ENCODE results near the gene PTPRE. TPM values are rescaled to one million over a fixed set of nuclear protein-coding genes. Genes with fewer than 3 reads are reported as not detected.

PTPRE gene
- total RNA-seq, 2 donors from 2014 or later = 11.3 to 23.5 TPM

DNA sequence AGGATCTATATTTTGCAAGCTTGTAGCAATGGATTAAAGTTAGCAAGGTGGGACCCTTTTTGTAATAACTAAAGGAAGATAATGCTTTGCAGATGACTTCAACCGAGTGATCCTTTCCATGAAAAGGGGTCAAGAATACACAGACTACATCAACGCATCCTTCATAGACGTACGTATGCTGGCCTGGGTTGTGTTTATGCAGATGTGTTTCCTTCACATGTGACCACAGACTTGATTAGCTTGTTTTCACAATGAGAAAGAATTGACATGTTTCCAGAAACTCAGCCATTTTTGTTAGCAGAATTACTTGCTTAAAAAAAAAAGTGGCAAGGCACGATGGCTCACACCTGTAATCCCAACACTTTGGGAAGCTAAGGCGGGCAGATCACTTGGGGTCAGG, 165.1 kb downstream of the PTPRE start:
- Histone ChIP-seq H3K27me3 (no peaks in the 10 kb centered on the region), H3K9me3 (no peaks in the 10 kb centered on the region), H3K36me3 (peaks cover 81% of the 10 kb centered on the region), H3K27ac (no peak overlapping the region), H3K4me3 (no peak overlapping the region), H3K4me1 (no peaks in the 10 kb centered on the region)
- no peak for DNase-seq (ENCODE audit: low spot score)
- TF ChIP-seq, protein P1, sequence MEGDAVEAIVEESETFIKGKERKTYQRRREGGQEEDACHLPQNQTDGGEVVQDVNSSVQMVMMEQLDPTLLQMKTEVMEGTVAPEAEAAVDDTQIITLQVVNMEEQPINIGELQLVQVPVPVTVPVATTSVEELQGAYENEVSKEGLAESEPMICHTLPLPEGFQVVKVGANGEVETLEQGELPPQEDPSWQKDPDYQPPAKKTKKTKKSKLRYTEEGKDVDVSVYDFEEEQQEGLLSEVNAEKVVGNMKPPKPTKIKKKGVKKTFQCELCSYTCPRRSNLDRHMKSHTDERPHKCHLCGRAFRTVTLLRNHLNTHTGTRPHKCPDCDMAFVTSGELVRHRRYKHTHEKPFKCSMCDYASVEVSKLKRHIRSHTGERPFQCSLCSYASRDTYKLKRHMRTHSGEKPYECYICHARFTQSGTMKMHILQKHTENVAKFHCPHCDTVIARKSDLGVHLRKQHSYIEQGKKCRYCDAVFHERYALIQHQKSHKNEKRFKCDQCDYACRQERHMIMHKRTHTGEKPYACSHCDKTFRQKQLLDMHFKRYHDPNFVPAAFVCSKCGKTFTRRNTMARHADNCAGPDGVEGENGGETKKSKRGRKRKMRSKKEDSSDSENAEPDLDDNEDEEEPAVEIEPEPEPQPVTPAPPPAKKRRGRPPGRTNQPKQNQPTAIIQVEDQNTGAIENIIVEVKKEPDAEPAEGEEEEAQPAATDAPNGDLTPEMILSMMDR (IDR thresholded peaks at IDR 0.05) = no peak

DNA sequence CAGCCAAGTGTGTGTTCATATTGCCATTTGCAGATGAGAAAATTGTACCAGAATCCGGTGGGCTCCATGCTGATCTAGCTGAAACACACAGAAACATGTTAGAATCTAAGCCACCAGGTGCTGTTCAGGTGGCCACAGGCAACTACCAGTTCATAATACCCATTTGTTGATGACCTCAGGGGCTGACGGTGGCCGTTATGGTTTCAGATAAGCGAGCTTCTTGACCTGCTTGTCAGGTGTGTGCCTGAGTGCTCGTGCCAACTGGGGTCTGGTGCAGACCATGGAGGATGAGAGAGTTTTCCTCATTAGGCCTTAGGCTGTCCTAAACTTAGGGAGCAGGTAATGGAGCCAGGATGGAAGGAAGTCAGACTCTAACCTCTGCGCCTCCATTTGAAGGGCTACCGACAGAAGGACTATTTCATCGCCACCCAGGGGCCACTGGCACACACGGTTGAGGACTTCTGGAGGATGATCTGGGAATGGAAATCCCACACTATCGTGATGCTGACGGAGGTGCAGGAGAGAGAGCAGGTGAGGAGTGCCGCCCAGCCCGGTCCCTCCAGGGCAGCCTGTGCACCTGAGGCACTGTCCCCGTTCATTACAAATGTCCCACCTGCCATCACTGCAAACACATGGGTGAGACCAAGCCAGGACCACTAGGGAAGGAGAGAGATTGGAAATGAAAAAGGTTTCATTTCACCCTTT, 166.2 kb downstream of the PTPRE start:
- no peak for DNase-seq (ENCODE audit: low spot score)
- Histone ChIP-seq H3K36me3 (peaks cover 81% of the 10 kb centered on the region), H3K27ac (no peak overlapping the region), H3K4me3 (no peak overlapping the region), H3K4me1 (no peaks in the 10 kb centered on the region), H3K9me3 (no peaks in the 10 kb centered on the region), H3K27me3 (no peaks in the 10 kb centered on the region)
- TF ChIP-seq, protein P1 (IDR thresholded peaks at IDR 0.05) = no peak

DNA sequence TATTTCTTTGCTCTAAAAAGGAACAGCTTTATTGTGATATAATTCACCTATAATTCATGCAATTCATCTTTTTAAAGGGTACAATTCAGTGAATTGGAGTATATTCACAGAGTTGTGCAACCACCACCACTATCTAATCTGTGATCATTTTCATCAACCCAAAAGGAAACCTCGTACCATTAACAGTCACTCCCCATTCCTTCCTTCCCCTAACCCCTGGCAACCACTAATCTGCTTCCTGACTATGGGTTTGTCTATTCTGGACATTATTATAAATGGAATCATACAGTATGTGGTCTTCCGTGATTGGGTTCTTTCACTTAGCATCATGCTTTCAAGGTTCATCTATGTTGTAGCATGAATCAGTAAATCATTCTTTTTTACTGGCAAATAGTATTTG, 167.0 kb downstream of the PTPRE start:
- Histone ChIP-seq H3K4me3 (no peak overlapping the region), H3K9me3 (no peaks in the 10 kb centered on the region), H3K27ac (no peak overlapping the region), H3K27me3 (no peaks in the 10 kb centered on the region), H3K36me3 (peaks cover 86% of the 10 kb centered on the region), H3K4me1 (no peaks in the 10 kb centered on the region)
- TF ChIP-seq, protein P1 (IDR thresholded peaks at IDR 0.05) = no peak
- DNase-seq (ENCODE audit: low spot score) = no peak

DNA sequence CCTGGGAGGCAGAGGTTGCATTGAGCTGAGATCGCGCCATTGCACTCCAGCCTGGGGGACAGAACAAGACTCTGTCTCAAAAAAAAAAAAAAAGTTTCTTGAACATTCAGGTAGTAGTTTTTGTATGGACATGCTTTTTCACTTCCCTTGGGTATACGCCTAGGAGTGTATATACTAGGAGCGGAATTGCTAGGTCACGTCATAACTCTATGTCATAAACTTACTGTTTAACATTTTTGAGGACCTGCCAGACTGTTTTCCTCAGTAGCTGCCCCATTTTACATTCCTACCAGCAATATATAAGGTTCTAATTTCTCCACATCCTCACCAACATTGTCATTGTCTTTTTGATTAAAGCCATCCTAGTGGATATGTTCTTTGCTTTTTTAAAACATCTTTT, 167.7 kb downstream of the PTPRE start:
- no peaks in the 10 kb centered on the region for H3K4me1 ChIP-seq
- no peak overlapping the region for H3K27ac ChIP-seq
- peaks cover 91% of the 10 kb centered on the region for H3K36me3 ChIP-seq
- H3K27me3 ChIP-seq = no peaks in the 10 kb centered on the region
- no peak overlapping the region for H3K4me3 ChIP-seq
- TF ChIP-seq, protein P1 (IDR thresholded peaks at IDR 0.05) = no peak
- no peak for DNase-seq (ENCODE audit: low spot score)
- no peaks in the 10 kb centered on the region for H3K9me3 ChIP-seq

DNA sequence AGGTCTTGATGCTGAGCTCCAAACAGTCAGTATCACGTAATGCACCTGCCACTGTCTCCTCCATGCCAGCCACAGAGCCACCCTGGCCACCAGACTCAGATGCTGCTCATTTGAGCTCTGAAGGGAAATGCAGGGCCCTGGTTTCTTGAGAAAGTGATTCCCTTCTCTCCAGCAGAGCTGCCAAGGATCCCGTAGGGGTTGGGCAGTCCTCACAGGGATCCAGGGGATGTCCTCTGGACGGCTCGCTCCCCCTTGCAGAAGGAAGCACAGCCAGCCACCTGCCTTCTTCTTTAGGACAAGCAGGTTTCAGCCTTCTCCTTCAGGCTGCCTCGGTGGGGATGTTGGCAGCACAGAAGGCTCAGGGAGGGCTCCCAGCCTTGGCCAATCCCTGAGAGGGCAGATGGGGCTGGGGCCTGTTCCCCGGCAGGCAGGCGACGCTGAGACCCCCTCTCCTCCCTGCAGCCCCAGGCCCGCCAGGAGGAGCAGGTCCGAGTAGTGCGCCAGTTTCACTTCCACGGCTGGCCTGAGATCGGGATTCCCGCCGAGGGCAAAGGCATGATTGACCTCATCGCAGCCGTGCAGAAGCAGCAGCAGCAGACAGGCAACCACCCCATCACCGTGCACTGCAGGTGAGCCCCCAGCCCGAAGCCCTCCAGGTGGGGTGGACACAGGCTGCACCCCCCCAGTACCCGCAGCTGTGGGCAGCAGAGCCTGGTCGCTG, 170.4 kb downstream of the PTPRE start:
- Histone ChIP-seq H3K27me3 (no peaks in the 10 kb centered on the region), H3K27ac (no peak overlapping the region), H3K36me3 (peaks cover 73% of the 10 kb centered on the region), H3K4me3 (no peak overlapping the region), H3K9me3 (no peaks in the 10 kb centered on the region), H3K4me1 (no peaks in the 10 kb centered on the region)
- no peak for DNase-seq (ENCODE audit: low spot score)
- TF ChIP-seq, protein P1 (IDR thresholded peaks at IDR 0.05) = no peak

All from right atrium auricular region (tissue), 2 donors.